GM12878 (cell line): Measurements from ENCODE around the gene RCAN1.

Experiments
- CEBPB ChIP-seq, 2 experiments: fragments of 150-350 bp in 1 of 2; IDR thresholded peaks; 2 replicates each; pipeline ENCODE4 v1.6.1; 2012 to 2014; ENCODE audit warnings: low read depth in 2 of 2, low read length in 2 of 2, borderline replicate concordance in 1 of 2, inconsistent platforms in 1 of 2
- MYB ChIP-seq: fragments of 150-350 bp; IDR thresholded peaks from 2 replicates; pipeline ENCODE4 v1.6.1; 2014; ENCODE audit warnings: mild to moderate bottlenecking, low read depth, low read length, borderline replicate concordance
- POLR2A ChIP-seq: IDR thresholded peaks from 2 replicates; pipeline ENCODE4 v1.6.1; 2011; ENCODE audit warnings: low read depth, mild to moderate bottlenecking, low read length
- POLR2AphosphoS5 ChIP-seq: IDR thresholded peaks from 2 replicates; pipeline ENCODE4 v1.6.1; 2011; ENCODE audit warnings: mild to moderate bottlenecking, low read length, inconsistent platforms
- SIN3A ChIP-seq: IDR thresholded peaks from 2 replicates; pipeline ENCODE4 v1.6.1; 2012; ENCODE audit warnings: low read depth, low read length, improper control_type of control experiment
- TAF1 ChIP-seq: IDR thresholded peaks from 2 replicates; pipeline ENCODE4 v1.6.1; 2011; ENCODE audit warnings: mild to moderate bottlenecking, low read depth, low read length, borderline replicate concordance
- ZNF274 ChIP-seq: IDR thresholded peaks from one replicate; pipeline ENCODE4 v1.8.0; 2011; ENCODE audit not compliant: insufficient read length, insufficient read depth
- TF ChIP-seq, protein P1 (sequence below): IDR thresholded peaks from 2 replicates; pipeline ENCODE4 v1.6.1; 2012; ENCODE audit warnings: mild to moderate bottlenecking, low read depth, low read length
- TF ChIP-seq, protein P2 (sequence below), 3 experiments: IDR thresholded peaks in 2 of 3; conservative IDR thresholded peaks in 1 of 3; 2 replicates each; pipeline ENCODE4 v1.5.1; 2011; ENCODE audit warnings: low read depth in 3 of 3, low read length in 3 of 3, mild to moderate bottlenecking in 3 of 3, control low read depth in 2 of 3, moderate library complexity in 2 of 3, inconsistent platforms in 1 of 3, mixed read lengths in 1 of 3; ENCODE audit not compliant: control insufficient read depth in 2 of 3, insufficient read depth in 1 of 3; ENCODE audit errors: extremely low read depth in 1 of 3

DNA sequence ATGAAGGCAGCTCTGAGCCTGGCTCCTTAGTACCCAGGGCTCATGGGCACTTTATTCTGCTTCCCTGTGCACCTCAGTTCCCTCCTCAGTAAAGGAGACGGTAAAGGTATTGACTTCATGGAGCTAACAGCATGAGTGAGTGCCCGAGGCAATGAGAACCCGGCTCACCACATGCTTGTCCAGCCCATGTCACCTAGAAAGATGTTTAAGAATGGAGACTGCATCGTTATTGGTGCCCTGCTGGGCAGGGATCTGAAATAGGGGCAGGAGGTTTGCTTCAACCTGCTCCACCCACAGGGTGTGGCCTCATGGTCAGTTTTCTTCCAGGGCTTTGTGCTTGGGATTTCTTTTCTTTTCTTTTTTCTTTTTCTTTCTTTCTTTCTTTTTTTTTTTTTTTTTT lies 95.9 kb downstream of the RCAN1 start:
- TF ChIP-seq, protein P1, sequence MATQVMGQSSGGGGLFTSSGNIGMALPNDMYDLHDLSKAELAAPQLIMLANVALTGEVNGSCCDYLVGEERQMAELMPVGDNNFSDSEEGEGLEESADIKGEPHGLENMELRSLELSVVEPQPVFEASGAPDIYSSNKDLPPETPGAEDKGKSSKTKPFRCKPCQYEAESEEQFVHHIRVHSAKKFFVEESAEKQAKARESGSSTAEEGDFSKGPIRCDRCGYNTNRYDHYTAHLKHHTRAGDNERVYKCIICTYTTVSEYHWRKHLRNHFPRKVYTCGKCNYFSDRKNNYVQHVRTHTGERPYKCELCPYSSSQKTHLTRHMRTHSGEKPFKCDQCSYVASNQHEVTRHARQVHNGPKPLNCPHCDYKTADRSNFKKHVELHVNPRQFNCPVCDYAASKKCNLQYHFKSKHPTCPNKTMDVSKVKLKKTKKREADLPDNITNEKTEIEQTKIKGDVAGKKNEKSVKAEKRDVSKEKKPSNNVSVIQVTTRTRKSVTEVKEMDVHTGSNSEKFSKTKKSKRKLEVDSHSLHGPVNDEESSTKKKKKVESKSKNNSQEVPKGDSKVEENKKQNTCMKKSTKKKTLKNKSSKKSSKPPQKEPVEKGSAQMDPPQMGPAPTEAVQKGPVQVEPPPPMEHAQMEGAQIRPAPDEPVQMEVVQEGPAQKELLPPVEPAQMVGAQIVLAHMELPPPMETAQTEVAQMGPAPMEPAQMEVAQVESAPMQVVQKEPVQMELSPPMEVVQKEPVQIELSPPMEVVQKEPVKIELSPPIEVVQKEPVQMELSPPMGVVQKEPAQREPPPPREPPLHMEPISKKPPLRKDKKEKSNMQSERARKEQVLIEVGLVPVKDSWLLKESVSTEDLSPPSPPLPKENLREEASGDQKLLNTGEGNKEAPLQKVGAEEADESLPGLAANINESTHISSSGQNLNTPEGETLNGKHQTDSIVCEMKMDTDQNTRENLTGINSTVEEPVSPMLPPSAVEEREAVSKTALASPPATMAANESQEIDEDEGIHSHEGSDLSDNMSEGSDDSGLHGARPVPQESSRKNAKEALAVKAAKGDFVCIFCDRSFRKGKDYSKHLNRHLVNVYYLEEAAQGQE, result no peak
- no peak for TF ChIP-seq POLR2A
- TF ChIP-seq, protein P2, sequence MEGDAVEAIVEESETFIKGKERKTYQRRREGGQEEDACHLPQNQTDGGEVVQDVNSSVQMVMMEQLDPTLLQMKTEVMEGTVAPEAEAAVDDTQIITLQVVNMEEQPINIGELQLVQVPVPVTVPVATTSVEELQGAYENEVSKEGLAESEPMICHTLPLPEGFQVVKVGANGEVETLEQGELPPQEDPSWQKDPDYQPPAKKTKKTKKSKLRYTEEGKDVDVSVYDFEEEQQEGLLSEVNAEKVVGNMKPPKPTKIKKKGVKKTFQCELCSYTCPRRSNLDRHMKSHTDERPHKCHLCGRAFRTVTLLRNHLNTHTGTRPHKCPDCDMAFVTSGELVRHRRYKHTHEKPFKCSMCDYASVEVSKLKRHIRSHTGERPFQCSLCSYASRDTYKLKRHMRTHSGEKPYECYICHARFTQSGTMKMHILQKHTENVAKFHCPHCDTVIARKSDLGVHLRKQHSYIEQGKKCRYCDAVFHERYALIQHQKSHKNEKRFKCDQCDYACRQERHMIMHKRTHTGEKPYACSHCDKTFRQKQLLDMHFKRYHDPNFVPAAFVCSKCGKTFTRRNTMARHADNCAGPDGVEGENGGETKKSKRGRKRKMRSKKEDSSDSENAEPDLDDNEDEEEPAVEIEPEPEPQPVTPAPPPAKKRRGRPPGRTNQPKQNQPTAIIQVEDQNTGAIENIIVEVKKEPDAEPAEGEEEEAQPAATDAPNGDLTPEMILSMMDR (IDR thresholded peaks at IDR 0.05 in 2 of 3, conservative IDR thresholded peaks at IDR 0.05 in 1 of 3; ENCODE audit: control insufficient read depth in 2 of 3, extremely low read depth in 1 of 3, insufficient read depth in 1 of 3, low read depth in 3 of 3, low read length in 3 of 3), result no peak
- no peak for TF ChIP-seq ZNF274
- TF ChIP-seq SIN3A, result no peak
- TF ChIP-seq TAF1, result no peak
- no peak for TF ChIP-seq MYB
- no peak for TF ChIP-seq CEBPB (IDR thresholded peaks at IDR 0.05; ENCODE audit: borderline replicate concordance in 1 of 2, low read depth in 2 of 2, low read length in 2 of 2)
- no peak for TF ChIP-seq POLR2AphosphoS5
